SW480 (cell line): ENCODE results near the gene CPA2.

Source experiments
- DNase-seq: peaks from one replicate; pipeline ENCODE4 v3.0.0-alpha.2; 2016; ENCODE audit warnings: low spot score

Gene CPA2

GRCh38 chr7:130254555-130254954, 12.1 kb upstream of the CPA2 start:
- no peak for DNase-seq

DNA sequence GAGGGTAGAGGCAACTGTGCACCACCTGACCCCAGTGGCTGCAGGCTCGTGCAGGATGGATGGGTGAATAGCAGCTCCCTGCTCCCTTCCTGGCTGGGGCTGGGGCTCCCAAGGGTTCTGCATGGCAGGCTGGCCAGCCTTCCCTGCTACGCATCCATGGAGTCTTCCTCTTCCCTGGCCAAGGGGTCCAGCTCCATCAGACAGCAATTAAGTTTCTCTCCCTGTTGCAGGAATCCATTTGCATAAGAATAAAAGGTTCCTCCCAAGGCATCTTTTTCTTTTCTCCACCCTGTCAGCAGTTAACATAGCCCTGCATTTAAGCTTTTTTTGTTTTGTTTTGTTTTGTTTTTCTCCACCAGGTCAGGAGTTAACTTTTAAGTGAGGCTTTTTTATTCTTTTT, 10.0 kb upstream of the CPA2 start:
- no peak for DNase-seq

GRCh38 chr7:130258494-130259078, 8.1 kb upstream of the CPA2 start:
- DNase-seq = no peak

GRCh38 chr7:130262448-130262847, 4.2 kb upstream of the CPA2 start:
- DNase-seq = no peak

- DNase-seq = no peak
Measured at GRCh38 chr7:130263130-130263529, 3.5 kb upstream of the CPA2 start.

- no peak for DNase-seq
Measured at GRCh38 chr7:130266961-130267321, 278 bp downstream of the CPA2 start.

DNA sequence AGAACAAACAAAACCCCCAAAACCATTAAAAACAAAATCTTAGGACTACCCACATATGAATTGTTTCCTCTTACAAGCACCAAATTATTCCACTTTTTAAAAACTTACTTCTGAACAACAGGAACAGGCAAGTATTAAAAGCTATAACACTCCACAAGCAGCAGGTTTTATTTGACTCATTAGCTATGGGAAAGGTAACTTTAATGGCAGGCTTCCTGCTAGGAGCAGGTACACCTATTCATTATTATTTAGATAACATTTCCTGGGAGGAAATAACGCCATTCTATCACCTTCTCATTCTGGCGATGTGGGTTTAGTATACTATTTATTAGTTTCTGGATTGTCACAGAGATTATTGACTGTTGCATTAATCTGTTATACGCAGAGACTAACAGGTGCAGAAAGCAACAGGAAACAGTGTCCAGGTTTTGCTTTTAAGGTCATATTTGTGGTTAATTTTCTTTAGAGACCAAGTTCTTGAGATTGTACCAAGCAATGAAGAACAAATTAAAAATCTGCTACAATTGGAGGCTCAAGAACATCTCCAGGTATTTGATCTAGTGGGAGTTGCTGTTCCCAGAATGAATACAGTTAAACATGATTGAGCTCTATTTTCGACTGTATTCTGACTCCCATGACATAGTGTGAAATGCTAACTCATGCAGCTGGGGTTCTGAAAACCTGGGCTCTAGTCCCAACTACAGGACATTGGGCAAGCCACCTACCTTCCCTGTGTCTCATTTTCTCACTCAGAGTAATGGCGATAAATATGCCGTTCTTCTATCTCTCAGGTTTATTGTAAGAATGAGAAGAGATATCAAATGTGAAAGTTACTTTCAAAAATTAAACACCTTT, 2.0 kb downstream of the CPA2 start:
- no peak for DNase-seq

GRCh38 chr7:130269318-130269694, 2.6 kb downstream of the CPA2 start:
- no peak for DNase-seq

- DNase-seq = no peak
Measured at GRCh38 chr7:130270947-130271800, 4.5 kb downstream of the CPA2 start.

DNA sequence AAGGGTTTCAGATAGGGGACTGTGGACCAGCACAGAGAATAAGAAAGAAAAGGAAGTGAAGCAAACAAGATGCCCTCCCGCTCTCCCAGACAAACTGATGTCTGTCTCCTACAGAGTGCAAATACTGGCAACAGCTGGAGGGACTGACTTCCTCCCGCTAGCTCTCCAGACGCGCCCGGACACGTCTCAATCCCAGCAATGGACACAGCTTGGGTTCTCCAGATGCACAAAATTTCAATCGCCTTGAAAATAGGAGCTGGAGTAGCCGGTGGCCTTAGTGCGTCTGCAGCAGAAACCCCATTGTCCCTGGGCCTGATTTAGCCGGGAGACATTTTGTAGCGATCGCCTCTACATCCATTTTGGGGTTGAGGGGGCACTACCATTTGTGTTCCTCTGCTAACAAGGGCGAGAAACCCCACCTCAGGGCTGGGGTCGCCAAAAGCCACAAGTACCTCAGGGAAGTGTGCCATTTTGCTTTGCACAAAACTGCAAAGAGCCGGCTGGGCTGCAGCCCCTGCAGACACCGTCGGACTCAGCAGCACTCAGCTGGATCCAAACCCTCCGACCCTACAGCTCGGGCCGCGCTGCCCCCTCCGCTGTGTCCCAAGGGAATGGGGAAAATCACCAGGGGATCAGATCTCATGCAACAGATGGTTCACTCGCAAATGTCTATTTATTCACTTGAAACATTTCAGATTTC, 5.9 kb downstream of the CPA2 start:
- DNase-seq = no peak

DNA sequence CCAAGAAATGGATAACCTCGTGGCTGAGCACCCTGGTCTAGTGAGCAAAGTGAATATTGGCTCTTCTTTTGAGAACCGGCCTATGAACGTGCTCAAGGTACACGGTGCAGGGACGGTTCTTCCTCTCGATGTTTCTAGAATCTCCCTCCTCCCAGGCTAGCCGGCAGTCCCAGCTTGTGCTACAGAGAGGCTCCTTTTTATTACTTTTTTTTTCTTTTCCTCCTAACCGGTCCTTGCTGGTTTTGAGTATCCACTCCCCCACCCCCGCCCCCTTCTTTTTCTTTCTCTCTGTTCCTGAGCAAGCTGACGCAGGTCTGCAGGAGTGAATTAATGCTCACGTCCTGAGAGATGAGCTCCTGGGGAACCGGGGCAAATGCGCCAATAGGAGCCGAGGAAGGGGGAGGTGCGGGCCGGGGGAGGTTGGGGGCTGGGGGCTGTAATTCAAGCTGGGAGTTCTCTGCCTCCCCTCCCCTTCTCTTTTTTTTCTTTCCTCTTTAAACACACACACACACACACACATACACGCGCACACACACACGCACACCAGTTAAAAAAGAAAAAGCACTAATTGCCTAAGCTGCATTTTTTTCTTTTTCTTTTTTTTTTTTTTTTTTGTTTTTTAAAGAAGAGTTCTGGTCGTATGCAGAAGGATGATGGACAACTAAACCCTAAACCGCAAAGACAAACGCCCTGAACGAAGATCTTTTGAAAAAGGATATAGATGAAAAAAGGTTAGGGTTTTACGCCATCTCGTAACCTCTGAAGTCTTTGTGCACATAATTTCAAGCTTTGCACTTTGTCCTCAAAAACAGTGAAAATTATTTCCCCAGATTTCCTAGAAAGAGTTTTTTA, 6.6 kb downstream of the CPA2 start:
- no peak for DNase-seq

DNA sequence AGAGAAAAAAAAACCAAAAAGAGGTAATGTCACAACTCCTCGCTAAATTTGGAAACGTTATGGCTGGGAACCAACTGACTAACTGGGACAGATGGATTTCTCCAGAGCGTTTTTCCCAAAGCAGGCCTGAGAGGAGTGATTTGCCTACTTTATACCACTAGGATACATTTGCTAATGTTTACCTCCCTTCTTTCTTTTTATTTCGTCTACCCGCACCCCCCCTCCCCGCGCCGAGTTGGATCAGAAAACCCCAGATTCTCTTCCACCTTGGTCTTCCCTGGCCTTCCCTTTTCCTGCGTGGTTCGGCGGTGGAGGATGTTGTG, 7.2 kb downstream of the CPA2 start:
- DNase-seq = no peak

DNA sequence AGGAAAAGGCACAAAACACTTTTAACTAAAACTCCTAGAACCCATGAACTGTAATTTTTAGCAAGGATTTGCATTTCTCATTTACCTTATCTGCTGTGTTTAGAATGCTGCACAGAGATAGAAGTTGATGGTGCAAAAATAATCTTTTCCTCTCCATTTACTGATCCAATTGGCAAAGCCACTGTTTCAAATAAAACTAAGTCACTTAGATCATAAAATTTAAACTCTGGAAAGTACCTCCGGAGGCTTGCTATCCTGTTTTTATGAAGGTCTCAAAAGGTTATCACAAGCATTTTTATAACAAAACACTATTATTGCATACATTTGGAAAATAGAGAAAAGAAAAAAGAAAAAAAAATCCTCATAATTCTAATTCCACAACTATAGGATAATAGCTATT, 7.6 kb downstream of the CPA2 start:
- no peak for DNase-seq

DNA sequence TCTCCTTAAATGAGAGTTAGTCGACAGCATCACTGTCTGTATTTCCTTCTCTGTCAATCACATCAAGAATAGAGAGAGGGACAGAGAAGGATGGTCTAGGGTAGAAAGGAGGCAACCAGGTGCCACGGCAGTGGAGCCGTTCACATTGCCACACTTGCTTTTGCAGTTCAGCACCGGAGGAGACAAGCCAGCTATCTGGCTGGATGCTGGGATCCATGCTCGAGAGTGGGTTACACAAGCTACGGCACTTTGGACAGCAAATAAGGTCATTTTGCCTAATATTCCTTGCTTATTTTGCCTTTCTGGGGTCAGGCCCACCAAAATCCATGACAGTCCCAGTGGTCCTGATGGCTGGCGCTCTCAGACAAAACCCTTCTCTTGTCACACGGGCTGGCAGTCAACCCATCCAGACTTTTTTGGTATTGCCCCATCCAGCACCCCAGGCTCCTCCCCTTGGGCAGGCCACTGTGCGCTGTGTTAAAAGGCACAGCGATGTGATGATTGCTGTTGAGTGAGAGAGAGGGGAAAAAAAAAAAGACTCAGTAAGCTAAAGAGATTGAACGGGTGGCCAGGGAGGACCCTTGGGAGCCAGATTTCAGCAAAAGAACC, 8.4 kb downstream of the CPA2 start:
- DNase-seq = no peak

DNA sequence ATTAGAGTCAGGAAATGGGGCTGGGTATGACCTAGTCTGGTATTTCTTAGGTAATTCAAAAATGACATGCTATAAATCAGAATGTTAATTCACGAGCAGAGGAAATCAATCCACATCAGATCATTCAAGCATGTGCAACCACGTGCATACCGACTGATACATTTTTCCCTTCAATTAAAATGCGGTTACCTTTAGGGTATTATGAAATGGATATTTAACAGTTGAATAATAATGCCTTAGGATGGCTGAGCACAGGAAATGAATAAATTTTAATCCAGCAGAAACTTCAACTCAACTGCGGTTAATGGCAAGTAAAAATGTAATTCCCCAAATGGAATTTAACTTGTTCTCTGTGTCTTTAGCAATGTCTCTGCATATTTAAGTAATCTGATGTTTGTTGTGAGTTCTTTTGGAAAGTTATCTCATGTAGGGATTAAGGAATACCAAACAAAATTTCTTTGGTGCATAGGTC, 9.2 kb downstream of the CPA2 start:
- no peak for DNase-seq

GRCh38 chr7:130276796-130277762, 10.4 kb downstream of the CPA2 start:
- no peak for DNase-seq

GRCh38 chr7:130277763-130278643, 11.3 kb downstream of the CPA2 start:
- DNase-seq = peak; percentile 49

DNA sequence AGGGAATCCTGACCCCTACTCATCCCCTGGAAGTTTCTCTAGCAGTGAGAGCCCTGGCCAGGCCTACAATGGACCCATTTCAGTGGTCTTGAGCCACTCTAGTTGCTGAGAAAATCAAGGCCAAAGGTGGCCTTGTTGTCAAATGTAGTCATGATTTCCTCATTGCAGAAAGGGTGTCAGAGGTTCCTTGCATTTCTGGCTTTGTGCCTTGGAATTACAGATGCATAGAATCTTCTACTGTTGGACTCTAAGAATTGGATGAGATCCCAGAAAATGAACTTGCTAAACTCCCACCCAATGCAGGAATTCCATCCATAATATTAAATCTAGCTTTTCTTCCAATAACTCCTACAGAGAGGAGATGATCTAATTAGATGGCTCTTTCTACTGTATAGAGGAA, 12.2 kb downstream of the CPA2 start:
- no peak for DNase-seq

GRCh38 chr7:130279286-130279685, 12.6 kb downstream of the CPA2 start:
- no peak for DNase-seq
